ENCODE data around the gene OR51M1.

DNA sequence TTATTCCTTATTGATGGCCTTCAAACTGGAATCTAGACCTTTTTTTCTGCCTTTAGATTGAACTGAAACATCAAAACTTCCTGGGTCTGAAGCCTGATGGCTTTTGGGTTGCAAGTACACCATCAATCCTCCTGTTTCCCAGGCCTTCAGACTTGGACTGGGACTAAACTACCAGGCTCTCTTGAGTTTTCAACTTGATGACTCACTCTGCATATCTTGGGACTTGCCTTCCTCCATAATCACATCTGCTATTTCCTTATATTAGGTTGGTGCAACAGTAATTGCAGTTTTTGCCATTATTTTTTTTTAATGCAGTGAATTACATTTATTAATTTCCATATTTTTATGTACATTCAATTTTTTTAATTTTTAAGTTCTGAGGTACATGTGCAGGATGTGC is 47.3 kb upstream of the OR51M1 start:
- TF ChIP-seq GATA3 (IDR thresholded peaks at IDR 0.05; ENCODE audit: low read depth, low read length) (no peak), GATA2 (IDR thresholded peaks at IDR 0.05; ENCODE audit: low read depth, low read length) (no peak)
